H9 (cell line): ENCODE data around the gene TUBB2A. TPM values are rescaled to one million over a fixed set of nuclear protein-coding genes. Genes with fewer than 3 reads are reported as not detected.

Experiments
- DNase-seq: peaks from one replicate; pipeline ENCODE4 v3.0.0-alpha.2; 2017
- H2AFZ ChIP-seq: one replicate; pipeline ENCODE4 v1.6.1; 2013; ENCODE audit warnings: mild to moderate bottlenecking, low read length, control low read depth, moderate library complexity
- H2AK5ac ChIP-seq: 2 replicates; pipeline ENCODE4 v1.6.1; 2013; ENCODE audit warnings: low read length, control low read depth, mixed read lengths; ENCODE audit not compliant: insufficient read length
- H2BK120ac ChIP-seq: one replicate; pipeline ENCODE4 v1.6.1; 2013; ENCODE audit warnings: low read depth, mild to moderate bottlenecking, low read length, control low read depth, inconsistent platforms; ENCODE audit not compliant: poor library complexity, severe bottlenecking
- H2BK12ac ChIP-seq: 2 replicates; pipeline ENCODE4 v1.6.1; 2013; ENCODE audit warnings: low read length, control low read depth, mixed read lengths, low read depth; ENCODE audit not compliant: insufficient read length
- H2BK15ac ChIP-seq: 2 replicates; pipeline ENCODE4 v1.6.1; 2013; ENCODE audit warnings: low read depth, low read length, control low read depth
- H2BK20ac ChIP-seq: one replicate; pipeline ENCODE4 v1.6.1; 2013; ENCODE audit warnings: low read depth, mild to moderate bottlenecking, low read length, control low read depth, inconsistent platforms; ENCODE audit not compliant: poor library complexity, severe bottlenecking
- H2BK5ac ChIP-seq: 2 replicates; pipeline ENCODE4 v1.6.1; 2013; ENCODE audit warnings: low read length, control low read depth, mixed read lengths; ENCODE audit not compliant: insufficient read length
- H3K14ac ChIP-seq: 2 replicates; pipeline ENCODE4 v1.6.1; 2013; ENCODE audit warnings: low read length, control low read depth; ENCODE audit not compliant: insufficient read depth
- H3K18ac ChIP-seq: 2 replicates; pipeline ENCODE4 v1.6.1; 2013; ENCODE audit warnings: low read depth, mild to moderate bottlenecking, mixed read lengths, low read length, control low read depth; ENCODE audit not compliant: insufficient read length
- H3K23ac ChIP-seq: 2 replicates; pipeline ENCODE4 v1.6.1; 2013; ENCODE audit warnings: low read length, control low read depth, mixed read lengths, low read depth; ENCODE audit not compliant: insufficient read length
- H3K23me2 ChIP-seq: 2 replicates; pipeline ENCODE4 v1.6.1; 2013; ENCODE audit warnings: low read depth, mild to moderate bottlenecking, mixed read lengths, low read length, control low read depth; ENCODE audit not compliant: insufficient read length, poor library complexity, severe bottlenecking
- H3K27ac ChIP-seq: 2 replicates; pipeline ENCODE4 v1.5.1; 2013; ENCODE audit warnings: low read length, control low read depth, mixed read lengths, low read depth; ENCODE audit not compliant: insufficient read length
- H3K27me3 ChIP-seq: 2 replicates; pipeline ENCODE4 v1.6.1; 2013; ENCODE audit warnings: low read length, control low read depth, inconsistent platforms; ENCODE audit not compliant: insufficient read depth
- H3K4ac ChIP-seq: 2 replicates; pipeline ENCODE4 v1.6.1; 2013; ENCODE audit warnings: low read depth, mild to moderate bottlenecking, control low read depth, inconsistent platforms, low read length, moderate library complexity
- H3K4me1 ChIP-seq: 2 replicates; pipeline ENCODE4 v1.6.1; 2013; ENCODE audit warnings: low read length, control low read depth, inconsistent platforms; ENCODE audit not compliant: insufficient read depth
- H3K4me2 ChIP-seq: 2 replicates; pipeline ENCODE4 v1.6.1; 2013; ENCODE audit warnings: low read length, control low read depth, mixed read lengths; ENCODE audit not compliant: insufficient read length, insufficient read depth
- H3K56ac ChIP-seq: 2 replicates; pipeline ENCODE4 v1.6.1; 2013; ENCODE audit warnings: low read depth, mild to moderate bottlenecking, mixed read lengths, low read length, control low read depth; ENCODE audit not compliant: insufficient read length
- H3K79me1 ChIP-seq: 2 replicates; pipeline ENCODE4 v1.6.1; 2013; ENCODE audit warnings: low read depth, mild to moderate bottlenecking, moderate library complexity, low read length, control low read depth, inconsistent platforms; ENCODE audit not compliant: insufficient read depth, poor library complexity, severe bottlenecking
- H3K79me2 ChIP-seq: 2 replicates; pipeline ENCODE4 v1.6.1; 2013; ENCODE audit warnings: low read length, control low read depth, inconsistent platforms; ENCODE audit not compliant: insufficient read depth
- H3K9ac ChIP-seq: 2 replicates; pipeline ENCODE4 v1.6.1; 2013; ENCODE audit warnings: low read length, control low read depth, mixed read lengths; ENCODE audit not compliant: insufficient read length; ENCODE audit errors: extremely low read depth
- H3K9me3 ChIP-seq: one replicate; pipeline ENCODE4 v1.6.1; 2013; ENCODE audit warnings: low read depth, low read length, inconsistent platforms; ENCODE audit not compliant: control insufficient read depth
- H3T11ph ChIP-seq: one replicate; pipeline ENCODE4 v1.6.1; 2013; ENCODE audit warnings: mild to moderate bottlenecking, low read length, control low read depth, inconsistent platforms
- H4K20me1 ChIP-seq: one replicate; pipeline ENCODE4 v1.6.1; 2013; ENCODE audit not compliant: control insufficient read depth, insufficient read length, insufficient read depth
- H4K5ac ChIP-seq: 2 replicates; pipeline ENCODE4 v1.6.1; 2013; ENCODE audit warnings: low read depth, mild to moderate bottlenecking, mixed read lengths, low read length, control low read depth; ENCODE audit not compliant: insufficient read length
- H4K8ac ChIP-seq: replicated peaks from 2 replicates; pipeline ENCODE4 v1.6.1; 2013; ENCODE audit warnings: low read length, control low read depth, mixed read lengths, low read depth; ENCODE audit not compliant: insufficient read length
- H4K91ac ChIP-seq: 2 replicates; pipeline ENCODE4 v1.6.1; 2013; ENCODE audit warnings: low read depth, mild to moderate bottlenecking, moderate library complexity, mixed read lengths, low read length, control low read depth; ENCODE audit not compliant: insufficient read length
- H3K27ac Mint-ChIP-seq, 3 experiments: 2 replicates in 2 of 3; 3 replicates in 1 of 3; pipeline ENCODE4 v1.8.0; 2020 to 2021; ENCODE audit warnings: mixed read lengths in 3 of 3, mild to moderate bottlenecking in 1 of 3, moderate library complexity in 1 of 3
- H3K27me3 Mint-ChIP-seq: 2 replicates; pipeline ENCODE4 v1.8.0; 2021; ENCODE audit warnings: low read depth, mild to moderate bottlenecking, moderate library complexity, mixed read lengths
- H3K36me3 Mint-ChIP-seq, 3 experiments: 2 replicates in 2 of 3; 3 replicates in 1 of 3; pipeline ENCODE4 v1.8.0; 2020 to 2021; ENCODE audit warnings: low read depth in 3 of 3, mixed read lengths in 3 of 3; ENCODE audit not compliant: insufficient read depth in 1 of 3
- H3K4me1 Mint-ChIP-seq, 2 experiments: 2 replicates each; pipeline ENCODE4 v1.8.0; 2020; ENCODE audit warnings: mixed read lengths in 2 of 2
- H3K4me3 Mint-ChIP-seq, 2 experiments: 2 replicates in 1 of 2; 3 replicates in 1 of 2; pipeline ENCODE4 v1.8.0; 2020 to 2021; ENCODE audit warnings: mild to moderate bottlenecking in 2 of 2, mixed read lengths in 2 of 2, moderate library complexity in 1 of 2
- H3K9me3 Mint-ChIP-seq, 2 experiments: 2 replicates in 1 of 2; 3 replicates in 1 of 2; pipeline ENCODE4 v1.8.0; 2020; ENCODE audit warnings: mild to moderate bottlenecking in 2 of 2, mixed read lengths in 2 of 2, moderate library complexity in 1 of 2
- WGBS: extraction: QIAGEN DNeasy Blood & Tissue Kit; methylation state at CpG from one replicate; pipeline ENCODE4 v1.1.7; 2013; ENCODE audit warnings: missing lambda C conversion rate, low lambda C conversion rate, mixed read lengths; ENCODE audit not compliant: insufficient read length; ENCODE audit errors: extremely low coverage; 5-methylcytosine and 5-hydroxymethylcytosine counted together
- total RNA-seq: library from RNA; stranded (reverse); gene quantifications from 2 replicates; pipeline ENCODE4 v1.2.1, GENCODE V29; 2021
- TF ChIP-seq, protein P1 (sequence below): fragments of 200-600 bp; sonication (generic); conservative IDR thresholded peaks from 3 replicates; pipeline ENCODE4 v1.8.0; 2021; ENCODE audit warnings: antibody characterized with exemption, mild to moderate bottlenecking

Gene TUBB2A
- total RNA-seq, 1 experiment from 2014 or later = 258 TPM

DNA sequence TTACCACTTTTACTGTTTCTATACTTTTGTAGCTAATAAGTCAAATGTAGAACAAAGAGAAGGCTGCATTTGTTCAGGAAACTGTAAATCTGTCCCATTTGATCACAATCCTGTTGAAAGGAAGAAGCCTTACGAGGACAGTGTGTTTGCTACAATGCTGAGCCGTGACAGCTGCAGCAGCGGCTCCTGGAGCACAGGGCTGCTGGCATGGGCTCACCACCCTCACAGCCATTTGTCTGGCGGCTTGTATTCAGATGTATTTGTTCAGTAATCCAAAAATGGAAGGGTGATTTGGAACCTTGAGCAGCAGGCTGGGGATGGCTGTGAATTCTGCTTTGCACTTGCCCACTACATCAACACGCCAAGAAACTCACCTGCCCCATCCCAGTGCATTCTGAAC lies 5.7 kb downstream of the TUBB2A start:
- H3K36me3 Mint-ChIP-seq = peaks cover 28 to 67% (median 55%) of the 10 kb centered on the region in 3 experiments
- peaks cover 4 to 8% of the 10 kb centered on the region in 2 experiments for H3K4me1 Mint-ChIP-seq
- Histone ChIP-seq H3K4me1 (no peaks in the 10 kb centered on the region; the same call in 1 of the 2 replicates), H3K23me2 (peaks cover 2% of the 10 kb centered on the region), H3K27me3 (no peaks in the 10 kb centered on the region), H3K4ac (no peak overlapping the region), H2BK15ac (no peak overlapping the region), H3K14ac (no peak overlapping the region), H2BK120ac (no peak overlapping the region), H4K91ac (no peak overlapping the region), H3K9me3 (no peaks in the 10 kb centered on the region), H2AFZ (no peak overlapping the region), H3T11ph (no peak overlapping the region), H3K79me1 (no peaks in the 10 kb centered on the region), H4K20me1 (no peaks in the 10 kb centered on the region), H3K79me2 (peaks cover under 1% of the 10 kb centered on the region; the same call in 1 of the 2 replicates), H2AK5ac (no peak overlapping the region), H4K8ac (no peak overlapping the region), H2BK12ac (no peak overlapping the region), H4K5ac (no peak overlapping the region), H3K4me2 (no peak overlapping the region), H2BK20ac (no peak overlapping the region), H3K27ac (no peak overlapping the region), H2BK5ac (no peak overlapping the region), H3K23ac (no peak overlapping the region), H3K56ac (no peak overlapping the region), H3K18ac (no peak overlapping the region), H3K9ac (no peak overlapping the region)
- H3K4me3 Mint-ChIP-seq = no peak overlapping the region
- H3K27ac Mint-ChIP-seq = peak overlapping the region in 1 of 3 experiments; percentile 26; a peak in 2 of 7 replicates
- peaks cover 0 to under 1% of the 10 kb centered on the region in 2 experiments; a peak in 3 of 5 replicates for H3K9me3 Mint-ChIP-seq
- TF ChIP-seq, protein P1, sequence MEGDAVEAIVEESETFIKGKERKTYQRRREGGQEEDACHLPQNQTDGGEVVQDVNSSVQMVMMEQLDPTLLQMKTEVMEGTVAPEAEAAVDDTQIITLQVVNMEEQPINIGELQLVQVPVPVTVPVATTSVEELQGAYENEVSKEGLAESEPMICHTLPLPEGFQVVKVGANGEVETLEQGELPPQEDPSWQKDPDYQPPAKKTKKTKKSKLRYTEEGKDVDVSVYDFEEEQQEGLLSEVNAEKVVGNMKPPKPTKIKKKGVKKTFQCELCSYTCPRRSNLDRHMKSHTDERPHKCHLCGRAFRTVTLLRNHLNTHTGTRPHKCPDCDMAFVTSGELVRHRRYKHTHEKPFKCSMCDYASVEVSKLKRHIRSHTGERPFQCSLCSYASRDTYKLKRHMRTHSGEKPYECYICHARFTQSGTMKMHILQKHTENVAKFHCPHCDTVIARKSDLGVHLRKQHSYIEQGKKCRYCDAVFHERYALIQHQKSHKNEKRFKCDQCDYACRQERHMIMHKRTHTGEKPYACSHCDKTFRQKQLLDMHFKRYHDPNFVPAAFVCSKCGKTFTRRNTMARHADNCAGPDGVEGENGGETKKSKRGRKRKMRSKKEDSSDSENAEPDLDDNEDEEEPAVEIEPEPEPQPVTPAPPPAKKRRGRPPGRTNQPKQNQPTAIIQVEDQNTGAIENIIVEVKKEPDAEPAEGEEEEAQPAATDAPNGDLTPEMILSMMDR = no peak
- WGBS = no CpG with 5 or more reads among the region's 5 CpGs
- no peak for DNase-seq
- no peaks in the 10 kb centered on the region for H3K27me3 Mint-ChIP-seq
